HEK293T (cell line): ENCODE data around the gene ACOXL.

Experiments used
- ARNT ChIP-seq: fragments of 450-650 bp; IDR thresholded peaks from 2 replicates; pipeline ENCODE4 v1.6.1; 2017; ENCODE audit warnings: mild to moderate bottlenecking
- BHLHE40 ChIP-seq: fragments of 450-650 bp; IDR thresholded peaks from 2 replicates; pipeline ENCODE4 v1.6.1; 2016; ENCODE audit warnings: mild to moderate bottlenecking, moderate library complexity, borderline replicate concordance
- FOXM1 ChIP-seq: fragments of 450-650 bp; IDR thresholded peaks from 2 replicates; pipeline ENCODE4 v1.6.1; 2017; ENCODE audit warnings: mild to moderate bottlenecking, borderline replicate concordance
- LEF1 ChIP-seq: fragments of 450-650 bp; IDR thresholded peaks from 2 replicates; pipeline ENCODE4 v1.6.1; 2017; ENCODE audit warnings: mild to moderate bottlenecking, borderline replicate concordance
- PKNOX1 ChIP-seq: fragments of 450-650 bp; IDR thresholded peaks from 2 replicates; pipeline ENCODE4 v1.6.1; 2016

GRCh38 chr2:110885256-110885655 is 152.9 kb downstream of the ACOXL start:
- TF ChIP-seq PKNOX1 (no peak), LEF1 (no peak), BHLHE40 (no peak), FOXM1 (no peak), ARNT (no peak)
